Stimulated activated naive CD4-positive, alpha-beta T cell treated with Interleukin-2 at 50 U/mL for 16 hours (primary cell): Measurements from ENCODE around the gene TGFBR2.

ENCODE experiments used
- DNase-seq: peaks from one replicate; lab custom pipeline; 2025; lab: John Stamatoyannopoulos, UW

TGFBR2 gene

GRCh38 chr3:30692498-30693130, 86.2 kb downstream of the TGFBR2 start:
- no peak for DNase-seq

GRCh38 chr3:30693470-30694120, 87.2 kb downstream of the TGFBR2 start:
- DNase-seq: peak; percentile 9

- DNase-seq: no peak
These were observed 87.7 kb downstream of the TGFBR2 start for GRCh38 chr3:30694148-30694547.

GRCh38 chr3:30694668-30695067, 88.3 kb downstream of the TGFBR2 start:
- DNase-seq: no peak

- no peak for DNase-seq
These were observed 89.1 kb downstream of the TGFBR2 start for GRCh38 chr3:30695302-30696061.

- no peak for DNase-seq
These were observed 90.0 kb downstream of the TGFBR2 start for GRCh38 chr3:30696403-30696819.

- no peak for DNase-seq
These were observed 90.5 kb downstream of the TGFBR2 start for GRCh38 chr3:30696896-30697295.

GRCh38 chr3:30698549-30698948, 92.1 kb downstream of the TGFBR2 start:
- DNase-seq: no peak

- DNase-seq: no peak
These were observed 93.5 kb downstream of the TGFBR2 start for GRCh38 chr3:30699927-30700326.

GRCh38 chr3:30700702-30701321, 94.4 kb downstream of the TGFBR2 start:
- no peak for DNase-seq

GRCh38 chr3:30702038-30702827, 95.8 kb downstream of the TGFBR2 start:
- DNase-seq: no peak

- no peak for DNase-seq
These were observed 96.5 kb downstream of the TGFBR2 start for GRCh38 chr3:30702828-30703397.

- DNase-seq: no peak
These were observed 98.8 kb downstream of the TGFBR2 start for GRCh38 chr3:30704931-30705890.

- DNase-seq: no peak
These were observed 101.4 kb downstream of the TGFBR2 start for GRCh38 chr3:30707825-30708224.

- no peak for DNase-seq
These were observed 102.1 kb downstream of the TGFBR2 start for GRCh38 chr3:30708472-30708871.

- no peak for DNase-seq
These were observed 103.6 kb downstream of the TGFBR2 start for GRCh38 chr3:30710017-30710416.

- DNase-seq: no peak
These were observed 104.8 kb downstream of the TGFBR2 start for GRCh38 chr3:30711151-30711550.

- no peak for DNase-seq
These were observed 105.5 kb downstream of the TGFBR2 start for GRCh38 chr3:30711867-30712266.

- no peak for DNase-seq
These were observed 106.6 kb downstream of the TGFBR2 start for GRCh38 chr3:30712991-30713390.

GRCh38 chr3:30713885-30714503, 107.6 kb downstream of the TGFBR2 start:
- no peak for DNase-seq
